Measurements from ENCODE around the gene BSPRY.

DNA sequence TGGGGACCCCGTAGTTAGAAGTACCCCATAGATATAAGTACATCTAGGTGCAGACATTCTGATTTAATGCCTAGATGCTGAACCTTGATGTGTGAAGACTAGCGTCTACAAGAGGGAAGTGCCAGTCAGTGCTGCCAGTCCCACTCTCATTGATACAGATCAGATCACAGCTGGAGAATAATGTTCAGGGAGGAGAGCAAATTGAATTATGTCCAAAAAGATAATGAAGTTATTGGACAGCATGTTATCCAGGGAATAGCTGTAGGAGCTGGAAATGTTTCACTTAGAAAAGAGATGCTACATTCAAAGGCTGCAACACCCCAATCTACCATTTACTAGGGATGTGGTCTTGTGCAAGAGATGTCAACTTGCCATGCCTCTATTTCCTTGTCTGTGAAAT, 30.3 kb upstream of the BSPRY start:
- TF ChIP-seq, protein P1, sequence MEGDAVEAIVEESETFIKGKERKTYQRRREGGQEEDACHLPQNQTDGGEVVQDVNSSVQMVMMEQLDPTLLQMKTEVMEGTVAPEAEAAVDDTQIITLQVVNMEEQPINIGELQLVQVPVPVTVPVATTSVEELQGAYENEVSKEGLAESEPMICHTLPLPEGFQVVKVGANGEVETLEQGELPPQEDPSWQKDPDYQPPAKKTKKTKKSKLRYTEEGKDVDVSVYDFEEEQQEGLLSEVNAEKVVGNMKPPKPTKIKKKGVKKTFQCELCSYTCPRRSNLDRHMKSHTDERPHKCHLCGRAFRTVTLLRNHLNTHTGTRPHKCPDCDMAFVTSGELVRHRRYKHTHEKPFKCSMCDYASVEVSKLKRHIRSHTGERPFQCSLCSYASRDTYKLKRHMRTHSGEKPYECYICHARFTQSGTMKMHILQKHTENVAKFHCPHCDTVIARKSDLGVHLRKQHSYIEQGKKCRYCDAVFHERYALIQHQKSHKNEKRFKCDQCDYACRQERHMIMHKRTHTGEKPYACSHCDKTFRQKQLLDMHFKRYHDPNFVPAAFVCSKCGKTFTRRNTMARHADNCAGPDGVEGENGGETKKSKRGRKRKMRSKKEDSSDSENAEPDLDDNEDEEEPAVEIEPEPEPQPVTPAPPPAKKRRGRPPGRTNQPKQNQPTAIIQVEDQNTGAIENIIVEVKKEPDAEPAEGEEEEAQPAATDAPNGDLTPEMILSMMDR (IDR thresholded peaks at IDR 0.05; ENCODE audit: low read length), result no peak
- TF ChIP-seq EZH2phosphoT487 (IDR thresholded peaks at IDR 0.05; ENCODE audit: low read length) (no peak), EZH2 (optimal IDR thresholded peaks at IDR 0.05; ENCODE audit: low read depth, low read length) (no peak)
